Muscle of leg (tissue), 16 donors: Measurements from ENCODE around the gene C5. TPM values are rescaled to one million over a fixed set of nuclear protein-coding genes. Genes with fewer than 3 reads are reported as not detected.
"Not testable (repeated sequence)": the region's sequence is repeated elsewhere in the genome, so short reads cannot be mapped to it uniquely, and the experiment has no call there.

Source experiments
- DNase-seq: peaks from one replicate; pipeline ENCODE4 v3.0.0; 2013
- H3K27ac ChIP-seq: one replicate; pipeline ENCODE4 v1.5.1; 2013; ENCODE audit warnings: mild to moderate bottlenecking, low read length, control low read depth
- H3K27me3 ChIP-seq: one replicate; pipeline ENCODE4 v1.6.1; 2013; ENCODE audit warnings: low read length; ENCODE audit not compliant: control insufficient read depth, insufficient read depth
- H3K36me3 ChIP-seq: one replicate; pipeline ENCODE4 v1.6.1; 2013; ENCODE audit warnings: low read length; ENCODE audit not compliant: control insufficient read depth, insufficient read depth
- H3K4me1 ChIP-seq: one replicate; pipeline ENCODE4 v1.6.1; 2013; ENCODE audit warnings: low read length; ENCODE audit not compliant: control insufficient read depth, insufficient read depth
- H3K4me3 ChIP-seq: one replicate; pipeline ENCODE4 v1.5.1; 2013; ENCODE audit warnings: low read length, control low read depth
- H3K9me3 ChIP-seq: replicated peaks from 2 replicates; pipeline ENCODE4 v1.6.1; 2013; ENCODE audit warnings: low read depth, low read length; ENCODE audit not compliant: control insufficient read depth
- WGBS: methylation state at CpG from one replicate; pipeline ENCODE4 v1.1.5; 2013; ENCODE audit warnings: missing lambda C conversion rate; ENCODE audit not compliant: insufficient coverage; 5-methylcytosine and 5-hydroxymethylcytosine counted together
- long read RNA-seq, 11 donors: transcript quantifications; one replicate each; lab custom pipeline, GENCODE V29; 2026
- polyA plus RNA-seq, 8 donors: library from polyadenylated mRNA; unstranded; fragments of 120-200 nt; gene quantifications; one replicate each; pipeline versions ENCODE4 v1.2.1 to v1.2.3, GENCODE V29; 2013; ENCODE audit warnings: inconsistent platforms in 1 of 8, low replicate concordance in 1 of 8; ENCODE audit not compliant: insufficient read length in 8 of 8, insufficient read depth in 1 of 8
- total RNA-seq: library from RNA; stranded (reverse); fragments of 120-200 nt; gene quantifications from one replicate; pipeline ENCODE4 v1.2.4, GENCODE V29; 2013

The C5 gene
- total RNA-seq (9.3 TPM), polyA plus RNA-seq (1 to 10 TPM; 6.0 to 9.4 (median 7.6) TPM)
- long read RNA-seq, donor 1, result 0 reads
- long read RNA-seq, donor 2, result 0 reads
- long read RNA-seq, donor 3, result 0 reads
- long read RNA-seq, donor 4, result 0 reads
- long read RNA-seq, donor 5, result 0 reads
- long read RNA-seq, donor 6, partial matches to known transcripts, result 19 of 19 reads
- long read RNA-seq, donor 6, other reads (novel, unspliced or antisense), result 0 of 19 reads
- long read RNA-seq, donor 7, result 0 reads
- long read RNA-seq, donor 8, result 0 reads
- long read RNA-seq, donor 9, result 0 reads
- long read RNA-seq, donor 10, partial matches to known transcripts, result 29 of 29 reads
- long read RNA-seq, donor 10, other reads (novel, unspliced or antisense), result 0 of 29 reads
- long read RNA-seq, donor 11, result 0 reads

GRCh38 chr9:121050128-121050988, at the start of gene C5:
Gene C5 (minus strand): TSS chr9:121050275. CDS start chr9:121050246, 29 bp downstream.
- Histone ChIP-seq H3K4me1 (no peaks in the 10 kb centered on the region), H3K27ac (no peak within 1 kb of the TSS), H3K27me3 (no peaks in the 10 kb centered on the region), H3K36me3 (no peaks in the 10 kb centered on the region), H3K9me3 (no peaks in the 10 kb centered on the region), H3K4me3 (no peak within 1 kb of the TSS)
- no CpG with 5 or more reads among the region's 6 CpGs for WGBS
- no peak for DNase-seq

DNA sequence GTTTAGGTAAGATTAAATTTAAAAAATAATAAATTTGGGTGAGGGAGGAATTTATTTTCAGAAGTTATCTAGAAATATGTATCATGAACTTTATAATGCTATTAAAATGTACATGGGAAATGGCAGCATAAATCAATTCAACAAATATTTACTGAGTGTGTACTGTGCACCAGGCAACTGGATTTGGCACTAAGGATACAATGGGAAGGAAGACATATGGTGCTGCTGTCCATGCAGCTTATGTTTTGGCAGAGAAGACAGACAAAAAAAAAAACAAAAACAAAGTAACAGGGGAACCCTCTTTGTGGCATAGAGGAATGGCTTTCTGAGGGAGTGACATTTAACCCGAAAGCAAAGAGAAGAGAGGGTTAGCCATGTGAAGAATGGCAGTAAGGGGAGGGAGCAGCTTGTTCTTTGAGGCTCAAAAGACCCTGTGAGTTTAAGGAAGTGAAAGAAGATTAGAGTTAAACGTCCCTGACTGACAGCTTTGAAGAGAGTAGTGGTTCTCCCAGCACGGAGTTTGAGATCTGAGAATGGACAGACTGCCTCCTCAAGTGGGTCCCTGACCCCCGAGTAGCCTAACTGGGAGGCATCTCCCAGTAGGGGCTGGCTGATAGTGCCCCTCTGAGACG, 48.6 kb upstream of the C5 start:
- no peak for DNase-seq
- Histone ChIP-seq H3K4me3 (no peak overlapping the region), H3K9me3 (no peaks in the 10 kb centered on the region), H3K36me3 (peaks cover 9% of the 10 kb centered on the region), H3K27me3 (no peaks in the 10 kb centered on the region), H3K4me1 (no peaks in the 10 kb centered on the region), H3K27ac (no peak overlapping the region)
- 86% methylated on average over 5 of the region's 5 CpGs for WGBS

- H3K27ac ChIP-seq, result no peak overlapping the region
- no peaks in the 10 kb centered on the region for H3K4me1 ChIP-seq
- H3K9me3 ChIP-seq, result no peaks in the 10 kb centered on the region
- H3K36me3 ChIP-seq, result peaks cover 14% of the 10 kb centered on the region
- no peak for DNase-seq
- H3K27me3 ChIP-seq, result no peaks in the 10 kb centered on the region
- H3K4me3 ChIP-seq, result no peak overlapping the region
Observed at GRCh38 chr9:121095057-121095456, 45.0 kb upstream of the C5 start.

DNA sequence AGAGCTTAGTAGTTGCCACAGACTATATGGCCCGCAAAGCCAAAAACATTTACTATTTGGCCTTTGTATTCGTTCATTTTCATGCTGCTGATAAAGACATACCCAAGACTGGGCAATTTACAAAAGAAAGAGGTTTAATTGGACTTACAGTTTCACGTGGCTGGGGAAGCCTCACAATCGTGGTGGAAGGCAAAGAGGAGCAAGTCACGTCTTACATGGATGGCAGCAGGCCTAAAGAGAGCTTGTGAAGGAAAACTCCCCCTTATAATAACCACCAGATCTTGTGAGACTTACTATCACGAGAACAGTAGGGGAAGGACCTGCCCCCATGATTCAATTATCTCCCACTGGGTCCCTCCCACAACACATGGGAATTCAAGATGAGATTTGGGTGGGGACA, 40.7 kb upstream of the C5 start:
- peaks cover 12% of the 10 kb centered on the region for H3K36me3 ChIP-seq
- H3K4me3 ChIP-seq, H3K27me3 ChIP-seq, H3K9me3 ChIP-seq, H3K27ac ChIP-seq, H3K4me1 ChIP-seq, DNase-seq: not testable (repeated sequence)
- WGBS, result no CpG with 5 or more reads among the region's 6 CpGs

GRCh38 chr9:121088576-121088975, 38.5 kb upstream of the C5 start:
- Histone ChIP-seq H3K4me3 (no peak overlapping the region), H3K27ac (no peak overlapping the region), H3K36me3 (peaks cover 11% of the 10 kb centered on the region), H3K4me1 (no peaks in the 10 kb centered on the region), H3K9me3 (no peaks in the 10 kb centered on the region), H3K27me3 (no peaks in the 10 kb centered on the region)
- WGBS, result no CpG with 5 or more reads among the region's 3 CpGs
- DNase-seq, result peak; percentile 13

DNA sequence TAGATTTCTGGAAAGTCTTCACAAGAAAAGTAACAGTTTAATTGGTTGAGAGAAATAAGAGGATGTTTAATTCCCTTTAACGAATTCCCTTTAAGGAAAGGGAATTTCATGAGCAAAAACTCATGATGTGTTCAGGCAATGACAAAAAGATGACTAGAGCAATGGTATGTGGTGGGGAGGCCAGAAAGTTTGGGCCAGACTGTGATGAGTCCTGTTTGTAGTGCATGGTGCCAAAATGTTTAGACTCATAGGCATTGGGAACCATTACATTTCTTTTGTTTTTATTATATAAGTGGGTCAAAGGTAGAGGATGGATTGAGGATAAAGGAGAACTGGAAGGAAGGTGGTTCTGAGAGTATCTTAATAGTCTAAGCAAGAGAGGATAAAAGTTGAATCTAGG, 35.6 kb upstream of the C5 start:
- H3K9me3 ChIP-seq, result no peaks in the 10 kb centered on the region
- no peaks in the 10 kb centered on the region for H3K4me1 ChIP-seq
- no peak overlapping the region for H3K27ac ChIP-seq
- WGBS, result 75% methylated on average over 1 of the region's 1 CpG
- H3K4me3 ChIP-seq, result no peak overlapping the region
- no peaks in the 10 kb centered on the region for H3K27me3 ChIP-seq
- DNase-seq, result no peak
- H3K36me3 ChIP-seq, result peaks cover 15% of the 10 kb centered on the region

DNA sequence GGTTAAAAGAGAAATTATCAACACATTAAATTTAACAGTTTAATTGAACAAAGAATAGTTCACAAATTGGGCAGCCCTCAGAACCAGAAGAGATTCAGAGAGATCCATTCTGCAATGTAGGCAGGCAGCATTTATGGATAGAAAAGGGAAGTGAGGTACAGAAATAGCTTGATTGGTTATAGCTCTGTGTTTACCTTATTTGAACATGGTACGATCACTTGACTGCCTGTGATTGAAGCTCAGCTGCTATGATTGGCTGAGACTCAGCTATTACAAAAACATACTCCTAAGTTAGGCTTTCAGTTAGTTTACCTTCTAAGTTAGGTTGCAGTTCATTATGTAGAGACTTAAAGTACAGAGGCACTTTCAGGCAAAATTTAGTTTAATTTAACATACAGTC, 32.0 kb upstream of the C5 start:
- H3K27ac ChIP-seq, result no peak overlapping the region
- DNase-seq, result no peak
- no CpG with 5 or more reads among the region's 1 CpG for WGBS
- no peaks in the 10 kb centered on the region for H3K9me3 ChIP-seq
- H3K36me3 ChIP-seq, result peaks cover 12% of the 10 kb centered on the region
- H3K4me1 ChIP-seq, result no peaks in the 10 kb centered on the region
- H3K4me3 ChIP-seq, result no peak overlapping the region
- no peaks in the 10 kb centered on the region for H3K27me3 ChIP-seq

DNA sequence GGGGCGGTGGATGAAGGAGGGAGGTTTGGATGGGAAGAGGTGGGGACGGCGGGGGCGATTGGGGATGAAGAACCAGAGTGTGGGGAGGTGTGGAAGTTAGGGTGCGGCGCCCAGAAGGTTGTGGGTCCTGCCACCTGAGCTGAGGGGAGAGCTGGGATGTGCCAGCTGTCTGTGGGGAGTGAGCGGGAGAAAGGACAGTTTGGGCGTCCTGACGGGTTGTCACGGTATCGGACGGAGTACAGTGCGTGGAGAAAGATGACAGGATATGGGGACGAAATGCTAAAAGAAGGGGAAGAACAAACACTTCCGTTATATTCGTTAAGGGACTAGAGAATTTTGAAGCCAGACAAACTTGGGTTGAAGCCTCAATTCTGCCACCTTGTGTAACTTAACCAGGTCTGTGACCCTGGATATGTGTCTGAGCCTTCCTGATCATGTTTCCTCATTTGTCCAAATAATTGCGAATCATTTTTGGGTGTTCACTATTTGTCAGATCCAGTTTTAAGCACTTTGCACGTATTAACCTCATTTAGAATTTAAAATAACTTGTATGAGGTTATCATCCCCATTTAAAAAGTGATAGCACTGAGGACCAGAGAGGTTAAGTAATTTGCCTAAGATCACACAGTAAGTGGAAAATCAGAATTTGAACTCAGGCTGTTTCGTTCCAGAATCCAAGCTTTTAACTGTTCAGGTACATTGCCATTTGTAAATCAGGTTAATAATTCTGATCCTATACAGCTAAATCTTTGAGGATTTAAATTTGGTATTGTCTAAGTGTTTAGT, 25.4 kb upstream of the C5 start:
- Histone ChIP-seq H3K27me3 (no peaks in the 10 kb centered on the region), H3K9me3 (no peaks in the 10 kb centered on the region), H3K36me3 (no peaks in the 10 kb centered on the region), H3K27ac (peak overlapping the region; percentile 96), H3K4me3 (peak overlapping the region; percentile 90), H3K4me1 (peaks cover 12% of the 10 kb centered on the region)
- 1% methylated on average over 15 of the region's 19 CpGs for WGBS
- DNase-seq, result no peak

DNA sequence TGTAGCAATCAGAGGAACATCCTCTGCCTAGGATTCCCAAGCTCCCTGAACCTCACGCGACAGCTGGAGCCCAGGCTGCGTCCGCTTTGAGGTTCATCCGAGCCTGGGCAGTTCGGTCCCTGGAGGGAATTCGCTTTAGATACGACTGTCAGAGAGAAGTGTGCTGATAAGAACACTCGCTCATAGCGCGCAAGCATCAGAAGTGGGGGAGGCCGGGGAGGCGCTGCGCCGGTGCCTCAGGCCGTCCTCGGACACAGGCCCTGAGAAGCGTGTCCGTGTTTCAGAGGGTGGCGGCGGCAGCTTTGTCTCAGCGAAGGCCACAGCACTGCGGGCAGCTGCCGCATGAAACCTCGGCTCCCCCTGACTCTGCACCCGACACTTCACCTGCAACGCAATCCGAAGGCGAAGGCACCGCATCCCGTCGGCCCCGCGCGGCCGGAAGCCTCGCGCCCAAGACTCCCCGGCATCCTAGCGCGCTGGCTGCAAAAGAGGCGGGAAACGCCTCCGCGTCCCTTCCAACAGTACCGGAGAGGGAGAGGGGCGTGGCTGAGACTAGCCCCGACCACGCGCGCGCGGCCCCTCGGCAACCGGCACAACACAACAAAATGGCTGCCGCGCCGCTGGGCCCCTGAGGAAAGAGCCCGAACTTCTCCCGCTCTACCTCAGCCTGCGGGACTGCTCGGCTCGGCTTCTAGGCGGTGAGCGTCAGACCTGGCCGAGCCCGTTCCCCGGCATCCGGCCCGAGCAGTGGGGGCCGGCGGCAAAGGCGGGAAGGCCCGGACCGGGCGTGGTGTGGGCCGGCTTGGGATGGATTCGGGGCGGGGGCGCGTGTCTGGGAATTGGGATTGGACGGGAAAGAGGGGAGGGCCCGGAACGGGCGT, 24.5 kb upstream of the C5 start, which contains the start of gene CNTRL:
CNTRL (plus strand) TSS at position 586 of the 881 bp plus-strand sequence. CDS start 13,372 bp downstream, outside the sequence.
- peaks cover 12% of the 10 kb centered on the region for H3K4me1 ChIP-seq
- under 1% methylated on average over 85 of the region's 85 CpGs for WGBS
- H3K36me3 ChIP-seq, result no peaks in the 10 kb centered on the region
- no peaks in the 10 kb centered on the region for H3K9me3 ChIP-seq
- peak within 1 kb of the TSS; percentile 90 for H3K4me3 ChIP-seq
- peak; percentile 98 for DNase-seq
- H3K27me3 ChIP-seq, result no peaks in the 10 kb centered on the region
- H3K27ac ChIP-seq, result peak within 1 kb of the TSS; percentile 96
